ENCODE data around the gene FSTL5. TPM values are rescaled to one million over a fixed set of nuclear protein-coding genes. Genes with fewer than 3 reads are reported as not detected.

The FSTL5 gene
- total and polyA plus RNA-seq, 2 of the 8 experiments (the other 6 are each of a cell fraction or from before 2014, with no cell fraction given) = 0.09 to 0.32 TPM

DNA sequence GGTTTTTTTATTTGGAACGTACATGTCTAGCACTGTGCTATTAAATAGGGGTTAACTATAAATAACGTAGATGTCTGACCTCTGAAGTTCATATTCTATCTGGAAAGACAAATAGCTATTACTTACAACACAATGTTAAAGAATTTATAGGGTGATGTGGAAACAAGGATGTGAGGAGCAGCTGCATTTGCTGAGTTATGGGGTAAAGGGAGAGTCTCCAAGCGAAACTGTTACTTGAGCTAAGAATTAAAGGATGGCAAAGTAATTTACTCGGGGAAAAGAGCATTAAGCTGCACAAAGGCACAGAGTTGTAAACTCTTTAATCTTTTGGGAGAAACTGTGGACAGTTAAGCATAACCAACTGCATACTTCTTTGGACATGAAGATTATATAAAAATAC, 117.7 kb downstream of the FSTL5 start:
- H3K14ac ChIP-seq (ENCODE audit: insufficient read length) = no peak overlapping the region

More for the DNA sequence above, 117.7 kb downstream of the FSTL5 start:
- DNase-seq (ENCODE audit: low read depth in 1 of 2, low spot score in 2 of 2) = no peak
- H3K56ac ChIP-seq (replicated peaks; ENCODE audit: insufficient read length, low read depth, low read length) = no peak overlapping the region
- no peaks in the 10 kb centered on the region for H3K9me3 ChIP-seq (ENCODE audit: insufficient read depth in 2 of 2, low read depth in 1 of 2, low read length in 1 of 2)
- H2AFZ ChIP-seq (ENCODE audit: low read length) = no peak overlapping the region
- H3K23ac ChIP-seq (ENCODE audit: insufficient read length) = no peak overlapping the region
- no peak overlapping the region for H2BK15ac ChIP-seq (ENCODE audit: low read length)
- no peak overlapping the region for H2BK5ac ChIP-seq (ENCODE audit: low read depth, low read length)
- no peak overlapping the region for H3K4ac ChIP-seq (replicated peaks; ENCODE audit: insufficient read length, low read depth, low read length)
- 70% methylated on average over 4 of the region's 4 CpGs; no CpG with 5 or more reads in 1 of the 2 experiments for WGBS, 2 experiments (ENCODE audit: extremely low coverage in 1 of 2, insufficient coverage in 1 of 2, insufficient read length in 1 of 2, insufficient replicate concordance in 2 of 2, low coverage in 1 of 2, low lambda C conversion rate in 2 of 2, missing lambda C conversion rate in 1 of 2)
- no peak overlapping the region for H2AK5ac ChIP-seq (ENCODE audit: low read depth, low read length)
- no peak overlapping the region for H3K4me2 ChIP-seq (ENCODE audit: insufficient read depth in 1 of 2, low read depth in 2 of 2, low read length in 2 of 2)
- no peak overlapping the region for H3K9ac ChIP-seq (replicated peaks in 1 of 4; ENCODE audit: extremely low read depth in 1 of 4, low read depth in 3 of 4, low read length in 3 of 4)
- H3K79me1 ChIP-seq (ENCODE audit: low read depth, low read length) = no peaks in the 10 kb centered on the region
- FAIRE-seq = no peak
- no peaks in the 10 kb centered on the region for H3K4me1 ChIP-seq (replicated peaks in 1 of 4; ENCODE audit: control insufficient read depth in 3 of 4, insufficient read depth in 4 of 4, low read length in 3 of 4)
- no peaks in the 10 kb centered on the region for H4K20me1 ChIP-seq (replicated peaks in 1 of 2; ENCODE audit: control insufficient read depth in 1 of 2, insufficient read depth in 2 of 2, low read length in 2 of 2)
- no peak overlapping the region for H4K8ac ChIP-seq (ENCODE audit: extremely low read depth, insufficient read depth, low read length)
- no peaks in the 10 kb centered on the region for H3K36me3 ChIP-seq (ENCODE audit: control insufficient read depth in 2 of 4, insufficient read depth in 4 of 4, low read length in 3 of 4)
- no peak overlapping the region for H3K18ac ChIP-seq (ENCODE audit: extremely low read depth, low read length)
- ChIA-PET POLR2A (ENCODE audit: partially characterized antibody) (no interaction called here), CTCF (ENCODE audit: partially characterized antibody) (no interaction called here)
- H2BK20ac ChIP-seq (ENCODE audit: low read length) = no peak overlapping the region
- H3K27ac ChIP-seq (ENCODE audit: low read depth, low read length) = no peak overlapping the region
- no peak overlapping the region for H4K5ac ChIP-seq (ENCODE audit: insufficient read length, low read depth, low read length)
- no peak overlapping the region for H2BK12ac ChIP-seq (ENCODE audit: low read depth, low read length)
- H3K4me3 ChIP-seq (ENCODE audit: extremely low read depth in 1 of 4, insufficient read depth in 2 of 4, low read depth in 3 of 4, low read length in 4 of 4) = no peak overlapping the region
- H3K79me2 ChIP-seq (ENCODE audit: control insufficient read depth in 1 of 2, insufficient read depth in 2 of 2, low read length in 2 of 2) = no peaks in the 10 kb centered on the region
- H4K91ac ChIP-seq (replicated peaks; ENCODE audit: insufficient read length, low read length) = no peak overlapping the region
- no peak overlapping the region for H2BK120ac ChIP-seq (replicated peaks; ENCODE audit: low read depth, low read length)
- TF ChIP-seq RNF2 (IDR thresholded peaks at IDR 0.05; ENCODE audit: borderline replicate concordance, low read depth, low read length, missing control alignments, poor library complexity, severe bottlenecking) = no peak
- no peaks in the 10 kb centered on the region for H3K27me3 ChIP-seq (replicated peaks in 1 of 4; ENCODE audit: control insufficient read depth in 3 of 4, extremely low read depth in 1 of 4, insufficient read depth in 3 of 4, low read length in 3 of 4)
- no peaks in the 10 kb centered on the region for H3K23me2 ChIP-seq (ENCODE audit: low read depth, low read length)

Measured in H1 (cell line).